Neuronal stem cell (in vitro differentiated cells): ENCODE data around the gene TACR1.

Experiments used
- DNase-seq: peaks from one replicate; pipeline ENCODE4 v3.0.0-alpha.2; 2013; ENCODE audit warnings: low spot score
- H2AFZ ChIP-seq: one replicate; pipeline ENCODE4 v1.6.1; 2013; ENCODE audit warnings: mild to moderate bottlenecking, low read length, inconsistent platforms
- H2AK5ac ChIP-seq: 2 replicates; pipeline ENCODE4 v1.6.1; 2013; ENCODE audit warnings: low read depth, mild to moderate bottlenecking, inconsistent platforms, low read length, moderate library complexity, mixed read lengths
- H2BK120ac ChIP-seq: 2 replicates; pipeline ENCODE4 v1.6.1; 2013; ENCODE audit warnings: low read depth, mild to moderate bottlenecking, inconsistent platforms, low read length, moderate library complexity, mixed read lengths
- H2BK12ac ChIP-seq: one replicate; pipeline ENCODE4 v1.6.1; 2013; ENCODE audit warnings: low read length, inconsistent platforms
- H2BK15ac ChIP-seq: 2 replicates; pipeline ENCODE4 v1.6.1; 2013; ENCODE audit warnings: mild to moderate bottlenecking, low read length, inconsistent platforms, mixed read lengths
- H2BK5ac ChIP-seq: one replicate; pipeline ENCODE4 v1.6.1; 2013; ENCODE audit warnings: inconsistent platforms, mild to moderate bottlenecking, low read length, moderate library complexity
- H3K14ac ChIP-seq: one replicate; pipeline ENCODE4 v1.6.1; 2013; ENCODE audit warnings: low read length, inconsistent platforms
- H3K18ac ChIP-seq: 2 replicates; pipeline ENCODE4 v1.6.1; 2013; ENCODE audit warnings: low read length, inconsistent platforms
- H3K23ac ChIP-seq: 2 replicates; pipeline ENCODE4 v1.6.1; 2013; ENCODE audit warnings: low read depth, mild to moderate bottlenecking, mixed read lengths, low read length, inconsistent platforms; ENCODE audit not compliant: poor library complexity
- H3K27ac ChIP-seq: replicated peaks from 3 replicates; pipeline ENCODE4 v1.5.1; 2013; ENCODE audit warnings: low read length, inconsistent platforms
- H3K27me3 ChIP-seq, 3 experiments: 2 replicates each; pipeline ENCODE4 v1.6.1; 2013; ENCODE audit warnings: low read length in 3 of 3, mild to moderate bottlenecking in 2 of 3, inconsistent platforms in 1 of 3, low read depth in 1 of 3, mixed read lengths in 1 of 3, moderate library complexity in 1 of 3; ENCODE audit not compliant: control insufficient read depth in 3 of 3, insufficient read depth in 3 of 3
- H3K36me3 ChIP-seq, 2 donors: replicated peaks in 1 of 2; 2 replicates each; pipeline ENCODE4 v1.6.1; 2013; ENCODE audit warnings: low read length in 2 of 2; ENCODE audit not compliant: control insufficient read depth in 2 of 2, insufficient read depth in 2 of 2
- H3K4ac ChIP-seq: 2 replicates; pipeline ENCODE4 v1.6.1; 2013; ENCODE audit warnings: inconsistent platforms, mild to moderate bottlenecking, low read length, moderate library complexity
- H3K4me1 ChIP-seq, 2 donors: 1 replicate in 1 of 2; 2 replicates in 1 of 2; pipeline ENCODE4 v1.6.1; 2013; ENCODE audit warnings: low read length in 2 of 2, low read depth in 1 of 2; ENCODE audit not compliant: control insufficient read depth in 2 of 2, insufficient read depth in 1 of 2
- H3K4me2 ChIP-seq: one replicate; pipeline ENCODE4 v1.6.1; 2013; ENCODE audit warnings: mild to moderate bottlenecking, low read length, inconsistent platforms; ENCODE audit not compliant: insufficient read depth, poor library complexity, severe bottlenecking
- H3K4me3 ChIP-seq, 2 donors: 2 replicates each; pipeline ENCODE4 v1.5.1; 2013; ENCODE audit warnings: low read length in 2 of 2, mild to moderate bottlenecking in 2 of 2, inconsistent platforms in 1 of 2, moderate library complexity in 1 of 2
- H3K79me1 ChIP-seq: one replicate; pipeline ENCODE4 v1.6.1; 2013; ENCODE audit warnings: low read depth, mild to moderate bottlenecking, inconsistent platforms, low read length, moderate library complexity
- H3K9ac ChIP-seq: one replicate; pipeline ENCODE4 v1.6.1; 2013; ENCODE audit warnings: mild to moderate bottlenecking, low read depth, low read length, inconsistent platforms; ENCODE audit not compliant: poor library complexity
- H3K9me3 ChIP-seq, 2 donors: replicated peaks in 1 of 2; 2 replicates each; pipeline versions ENCODE3 to v1.6.1; 2013; ENCODE audit warnings: low read length in 2 of 2, mild to moderate bottlenecking in 2 of 2, inconsistent platforms in 1 of 2, low read depth in 1 of 2, mixed read lengths in 1 of 2, moderate library complexity in 1 of 2; ENCODE audit not compliant: control insufficient read depth in 2 of 2, insufficient read depth in 1 of 2
- H4K8ac ChIP-seq: one replicate; pipeline ENCODE4 v1.6.1; 2013; ENCODE audit warnings: low read depth, mild to moderate bottlenecking, inconsistent platforms, low read length, moderate library complexity
- H4K91ac ChIP-seq: one replicate; pipeline ENCODE4 v1.6.1; 2013; ENCODE audit warnings: low read length, low read depth, mild to moderate bottlenecking, inconsistent platforms; ENCODE audit not compliant: poor library complexity
- WGBS, 2 donors: extraction: QIAGEN DNeasy Blood & Tissue Kit; methylation state at CpG; one replicate each; pipeline ENCODE4 v1.1.7; 2013; ENCODE audit warnings: missing lambda C conversion rate in 2 of 2, mixed read lengths in 1 of 2; ENCODE audit not compliant: insufficient read length in 2 of 2, insufficient replicate concordance in 1 of 2; ENCODE audit errors: extremely low coverage in 2 of 2; 5-methylcytosine and 5-hydroxymethylcytosine counted together

The TACR1 gene

DNA sequence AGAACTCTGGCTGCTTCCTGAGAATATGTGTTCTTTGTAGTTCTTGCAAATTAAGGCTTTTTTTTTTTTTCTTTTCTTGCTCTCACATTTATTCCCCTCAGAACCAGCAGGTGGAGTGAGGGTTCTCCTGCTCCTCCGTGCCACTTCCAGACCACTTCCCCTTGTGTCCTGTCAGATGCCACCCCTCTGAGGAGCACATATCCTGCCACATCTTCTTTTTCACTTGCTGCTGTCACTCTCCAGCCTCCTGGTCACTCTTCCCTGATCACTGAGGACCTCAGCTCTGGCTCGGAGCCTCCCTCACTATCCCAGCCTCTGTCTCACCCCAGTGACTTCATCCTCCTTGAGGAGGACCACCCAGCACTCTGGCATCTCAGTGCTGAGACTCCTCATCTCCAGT lies 100.5 kb downstream of the TACR1 start:
- no peak overlapping the region for H3K4me3 ChIP-seq
- H2BK120ac ChIP-seq, result no peak overlapping the region
- no peaks in the 10 kb centered on the region for H3K36me3 ChIP-seq
- H4K91ac ChIP-seq, result no peak overlapping the region
- H3K27me3 ChIP-seq, result no peaks in the 10 kb centered on the region
- no peak overlapping the region for H3K9ac ChIP-seq
- H3K18ac ChIP-seq, result no peak overlapping the region
- H2AK5ac ChIP-seq, result no peak overlapping the region
- H3K14ac ChIP-seq, result no peak overlapping the region
- no peak overlapping the region for H2BK5ac ChIP-seq
- no peak overlapping the region for H3K27ac ChIP-seq
- WGBS, 2 donors, result no CpG with 5 or more reads among the region's 2 CpGs
- peak; percentile 30 for DNase-seq
- H4K8ac ChIP-seq, result no peak overlapping the region
- H3K79me1 ChIP-seq, result no peaks in the 10 kb centered on the region
- no peak overlapping the region for H3K23ac ChIP-seq
- peaks cover 0 to 1% of the 10 kb centered on the region in 2 donors for H3K9me3 ChIP-seq
- H3K4ac ChIP-seq, result no peak overlapping the region
- H3K4me2 ChIP-seq, result no peak overlapping the region
- H3K4me1 ChIP-seq, result no peaks in the 10 kb centered on the region
- no peak overlapping the region for H2BK15ac ChIP-seq
- H2BK12ac ChIP-seq, result no peak overlapping the region
- H2AFZ ChIP-seq, result no peak overlapping the region

DNA sequence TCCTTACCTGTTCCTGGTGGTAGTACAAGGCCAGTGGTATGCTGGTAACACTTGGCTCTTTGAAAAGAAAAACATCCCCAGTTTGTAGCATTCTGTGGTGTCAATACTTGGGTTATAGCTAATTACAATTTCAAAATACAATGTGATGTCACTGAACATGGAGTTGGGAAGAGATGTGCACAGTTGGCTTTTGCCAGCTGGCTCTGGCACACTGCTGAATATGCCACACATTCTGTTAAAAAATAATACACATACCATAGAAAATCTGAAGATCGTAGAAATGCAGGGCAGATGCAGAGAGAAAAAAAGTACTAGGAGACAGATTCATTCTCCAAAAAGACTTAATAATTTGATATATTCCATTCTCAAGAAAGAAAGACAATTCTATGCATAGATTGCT lies 101.5 kb downstream of the TACR1 start:
- no peaks in the 10 kb centered on the region for H3K27me3 ChIP-seq
- no peaks in the 10 kb centered on the region for H3K79me1 ChIP-seq
- H2BK12ac ChIP-seq, result no peak overlapping the region
- H2AFZ ChIP-seq, result no peak overlapping the region
- no peak overlapping the region for H2AK5ac ChIP-seq
- no peak overlapping the region for H3K9ac ChIP-seq
- H3K4ac ChIP-seq, result no peak overlapping the region
- H3K18ac ChIP-seq, result no peak overlapping the region
- no peak overlapping the region for H2BK15ac ChIP-seq
- no peak overlapping the region for H4K8ac ChIP-seq
- H3K4me3 ChIP-seq, result no peak overlapping the region
- H3K9me3 ChIP-seq, result peaks cover 0 to 1% of the 10 kb centered on the region in 2 donors
- H3K14ac ChIP-seq, result no peak overlapping the region
- H3K36me3 ChIP-seq, result no peaks in the 10 kb centered on the region
- DNase-seq, result no peak
- H3K4me2 ChIP-seq, result no peak overlapping the region
- no peak overlapping the region for H3K23ac ChIP-seq
- H3K27ac ChIP-seq, result no peak overlapping the region
- no peaks in the 10 kb centered on the region for H3K4me1 ChIP-seq
- H2BK5ac ChIP-seq, result no peak overlapping the region
- no peak overlapping the region for H4K91ac ChIP-seq
- WGBS, 2 donors, result no CpG with 5 or more reads among the region's 1 CpG
- H2BK120ac ChIP-seq, result no peak overlapping the region

DNA sequence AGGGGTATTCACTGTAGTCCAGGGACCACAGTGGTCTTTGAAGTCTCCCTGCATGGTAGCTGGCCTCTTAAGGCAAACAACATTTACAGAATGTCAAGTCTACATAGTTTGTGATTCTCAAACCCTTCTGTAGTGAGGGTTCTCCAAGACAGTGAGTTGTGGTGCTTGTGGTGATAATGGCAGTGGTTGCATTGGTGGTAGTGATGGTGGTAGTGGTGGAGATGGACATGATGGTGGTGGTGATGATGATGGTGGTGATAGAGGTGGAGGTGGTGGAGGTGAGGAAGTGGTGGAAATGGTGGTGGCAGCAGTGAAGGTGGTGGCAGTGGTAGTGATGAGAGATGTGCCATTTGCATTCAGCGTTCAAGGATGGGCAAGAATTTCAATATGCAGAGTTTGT lies 104.9 kb downstream of the TACR1 start:
- H3K14ac ChIP-seq, result no peak overlapping the region
- H4K91ac ChIP-seq, result no peak overlapping the region
- no peak overlapping the region for H3K23ac ChIP-seq
- H4K8ac ChIP-seq, result no peak overlapping the region
- DNase-seq, result no peak
- no peak overlapping the region for H2BK12ac ChIP-seq
- no peak overlapping the region for H3K4ac ChIP-seq
- no peak overlapping the region for H2BK120ac ChIP-seq
- H3K4me1 ChIP-seq, result no peaks in the 10 kb centered on the region
- H2BK15ac ChIP-seq, result no peak overlapping the region
- H3K9me3 ChIP-seq, result no peaks in the 10 kb centered on the region
- no peak overlapping the region for H3K27ac ChIP-seq
- H2BK5ac ChIP-seq, result no peak overlapping the region
- no CpG with 5 or more reads among the region's 1 CpG for WGBS, 2 donors
- no peaks in the 10 kb centered on the region for H3K79me1 ChIP-seq
- H2AFZ ChIP-seq, result no peak overlapping the region
- H3K36me3 ChIP-seq, result no peaks in the 10 kb centered on the region
- no peak overlapping the region for H3K4me2 ChIP-seq
- no peaks in the 10 kb centered on the region for H3K27me3 ChIP-seq
- peak overlapping the region in 1 of 2 donors; percentile 57 for H3K4me3 ChIP-seq
- no peak overlapping the region for H3K18ac ChIP-seq
- H3K9ac ChIP-seq, result no peak overlapping the region
- no peak overlapping the region for H2AK5ac ChIP-seq

DNA sequence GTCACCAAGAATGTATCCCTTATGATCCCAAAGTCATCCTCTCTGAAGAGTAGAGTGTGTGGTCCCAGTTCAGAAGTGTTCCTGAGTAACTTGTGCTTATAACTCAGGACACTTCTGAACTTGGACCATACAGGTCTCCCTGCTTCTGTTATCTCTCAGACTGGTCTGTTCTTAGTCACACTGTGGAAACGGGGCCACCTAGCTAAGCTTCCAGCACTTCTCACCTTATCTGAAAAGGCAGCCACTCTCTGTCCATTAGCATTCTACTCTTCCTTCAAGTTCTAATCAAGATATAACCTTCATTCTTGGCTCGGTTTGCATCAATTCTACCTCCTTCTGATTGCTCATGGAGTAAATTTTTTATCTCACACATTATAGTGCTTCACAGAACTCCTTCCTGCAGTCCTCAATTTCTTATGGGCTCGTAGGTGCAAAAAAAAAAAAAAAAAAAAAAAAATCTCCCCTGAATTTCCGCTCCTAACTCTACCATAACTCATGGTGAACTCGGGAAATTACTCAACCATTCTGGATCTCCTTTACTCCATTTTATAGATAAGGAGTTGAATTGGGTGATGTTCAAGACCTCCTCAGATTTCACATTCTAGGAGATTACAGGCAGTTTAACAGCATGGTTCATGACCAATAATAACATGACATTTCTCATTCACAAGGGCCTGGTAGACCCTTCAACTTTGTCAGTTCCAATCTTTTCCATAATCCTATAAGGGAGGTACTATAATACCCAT lies 108.4 kb downstream of the TACR1 start:
- Histone ChIP-seq H3K36me3 (no peaks in the 10 kb centered on the region), H4K8ac (no peak overlapping the region), H2BK5ac (no peak overlapping the region), H2BK15ac (no peak overlapping the region), H3K4me1 (no peaks in the 10 kb centered on the region), H2BK120ac (no peak overlapping the region), H2BK12ac (no peak overlapping the region), H3K4me3 (no peak overlapping the region), H3K4me2 (no peak overlapping the region), H3K27me3 (no peaks in the 10 kb centered on the region), H4K91ac (no peak overlapping the region), H3K4ac (no peak overlapping the region), H2AK5ac (no peak overlapping the region), H3K9me3 (no peaks in the 10 kb centered on the region), H3K9ac (no peak overlapping the region), H3K79me1 (no peaks in the 10 kb centered on the region), H3K27ac (no peak overlapping the region), H3K23ac (no peak overlapping the region), H3K14ac (no peak overlapping the region), H2AFZ (no peak overlapping the region), H3K18ac (no peak overlapping the region)
- DNase-seq, result no peak
- no CpG with 5 or more reads among the region's 5 CpGs for WGBS, 2 donors
